Brain microvascular endothelial cell (primary cell): Measurements from ENCODE around the gene MGAT5B.

ENCODE experiments used
- DNase-seq: peaks from one replicate; pipeline ENCODE4 v3.0.0-alpha.2; 2020
- H3K27ac ChIP-seq: fragments of 250-450 bp; sonication (Bioruptor Pico); 2 replicates; pipeline ENCODE4 v1.5.1; 2020; ENCODE audit warnings: mild to moderate bottlenecking, moderate library complexity
- H3K27me3 ChIP-seq: fragments of 250-450 bp; sonication (Bioruptor Pico); replicated peaks from 2 replicates; pipeline ENCODE4 v1.5.1; 2020; ENCODE audit warnings: mild to moderate bottlenecking
- H3K36me3 ChIP-seq: fragments of 250-450 bp; sonication (Bioruptor Pico); replicated peaks from 2 replicates; pipeline ENCODE4 v1.5.1; 2020; ENCODE audit warnings: mild to moderate bottlenecking
- H3K4me3 ChIP-seq: 2 replicates; pipeline ENCODE4 v1.5.1; 2011; ENCODE audit warnings: low read depth, mild to moderate bottlenecking, control low read depth, low read length, moderate library complexity
- CTCF ChIP-seq: IDR thresholded peaks from 2 replicates; pipeline ENCODE4 v1.5.1; 2011; ENCODE audit warnings: low read depth, mild to moderate bottlenecking, moderate library complexity, low read length, control low read depth, inconsistent platforms; ENCODE audit errors: missing control alignments
- in situ Hi-C: cut with HindIII; loops from 2 replicates; pipeline ENCODE4 v1.10.0; 2017; ENCODE audit warnings: low sequenced_read_pairs, low pct_ligation_motif_present

Gene MGAT5B

GRCh38 chr17:76911299-76912017 lies 43.3 kb downstream of the MGAT5B start:
- in situ Hi-C loops, result no loop called here
- no peaks in the 10 kb centered on the region for H3K27me3 ChIP-seq
- no peak for DNase-seq
- H3K36me3 ChIP-seq, result no peaks in the 10 kb centered on the region
- H3K4me3 ChIP-seq, result no peak overlapping the region
- H3K27ac ChIP-seq, result no peak overlapping the region
- TF ChIP-seq CTCF, result no peak

- H3K27ac ChIP-seq, result no peak overlapping the region
- no peaks in the 10 kb centered on the region for H3K36me3 ChIP-seq
- H3K27me3 ChIP-seq, result peaks cover 2% of the 10 kb centered on the region
- in situ Hi-C loops, result no loop called here
- H3K4me3 ChIP-seq, result no peak overlapping the region
- DNase-seq, result no peak
- TF ChIP-seq CTCF, result no peak
Observed at GRCh38 chr17:76912421-76913164, 44.4 kb downstream of the MGAT5B start.

GRCh38 chr17:76914937-76915336 lies 46.7 kb downstream of the MGAT5B start:
- DNase-seq, result no peak
- no peak for TF ChIP-seq CTCF
- Histone ChIP-seq H3K27me3 (peaks cover 17% of the 10 kb centered on the region), H3K36me3 (no peaks in the 10 kb centered on the region), H3K27ac (no peak overlapping the region), H3K4me3 (no peak overlapping the region)
- in situ Hi-C loops, result no loop called here

GRCh38 chr17:76915840-76916510 lies 47.8 kb downstream of the MGAT5B start:
- Histone ChIP-seq H3K27ac (no peak overlapping the region), H3K4me3 (no peak overlapping the region), H3K36me3 (no peaks in the 10 kb centered on the region), H3K27me3 (peaks cover 20% of the 10 kb centered on the region)
- in situ Hi-C loops, result no loop called here
- TF ChIP-seq CTCF, result no peak
- no peak for DNase-seq

- in situ Hi-C loops, result no loop called here
- no peak for DNase-seq
- no peak overlapping the region for H3K27ac ChIP-seq
- no peak overlapping the region for H3K4me3 ChIP-seq
- TF ChIP-seq CTCF, result no peak
- no peaks in the 10 kb centered on the region for H3K36me3 ChIP-seq
- peaks cover 20% of the 10 kb centered on the region for H3K27me3 ChIP-seq
Observed at GRCh38 chr17:76917829-76918228, 49.6 kb downstream of the MGAT5B start.
